Measurements from ENCODE around the gene WDPCP.
"Not testable (repeated sequence)": the region's sequence is repeated elsewhere in the genome, so short reads cannot be mapped to it uniquely, and the experiment has no call there.

Gene WDPCP

DNA sequence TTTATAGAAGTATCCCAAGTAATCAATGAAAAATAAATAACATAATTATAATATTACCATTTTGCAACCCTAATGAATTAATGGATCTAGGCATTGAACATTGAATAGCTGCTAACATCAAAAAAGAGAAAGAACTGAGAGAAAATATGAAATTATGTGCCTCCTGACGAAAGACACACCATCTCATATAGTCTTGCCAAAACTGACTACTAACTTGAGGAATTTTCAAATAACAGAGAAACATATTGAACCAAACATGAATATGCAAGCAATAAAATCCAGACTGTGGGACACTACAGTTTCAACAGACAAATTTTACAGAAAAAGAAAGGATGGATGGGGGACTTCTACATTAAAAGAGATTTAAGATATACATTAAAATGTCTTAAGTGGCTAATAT lies 165.7 kb downstream of the WDPCP start:
- no peak for TF ChIP-seq CTCF (IDR thresholded peaks at IDR 0.05; ENCODE audit: control insufficient read depth, insufficient read depth, low read depth, low read length, missing control alignments)
- no peak for DNase-seq (ENCODE audit: low read depth)

GRCh38 chr2:63408530-63408929 lies 179.7 kb downstream of the WDPCP start:
- DNase-seq (ENCODE audit: low read depth) = no peak
- no peak for TF ChIP-seq CTCF (IDR thresholded peaks at IDR 0.05; ENCODE audit: control insufficient read depth, insufficient read depth, low read depth, low read length, missing control alignments)
- no peak overlapping the region for H3K4me3 ChIP-seq (ENCODE audit: control insufficient read depth, low read depth, low read length)

More for the DNA sequence above, 165.7 kb downstream of the WDPCP start:
- H3K4me3 ChIP-seq (ENCODE audit: control insufficient read depth, low read depth, low read length) = no peak overlapping the region

GRCh38 chr2:63406641-63407040 lies 181.6 kb downstream of the WDPCP start:
- no peak for DNase-seq (ENCODE audit: low read depth)
- no peak overlapping the region for H3K4me3 ChIP-seq (ENCODE audit: control insufficient read depth, low read depth, low read length)
- TF ChIP-seq CTCF (IDR thresholded peaks at IDR 0.05; ENCODE audit: control insufficient read depth, insufficient read depth, low read depth, low read length, missing control alignments) = no peak

- DNase-seq (ENCODE audit: low read depth) = no peak
- no peak for TF ChIP-seq CTCF (IDR thresholded peaks at IDR 0.05; ENCODE audit: control insufficient read depth, insufficient read depth, low read depth, low read length, missing control alignments)
- no peak overlapping the region for H3K4me3 ChIP-seq (ENCODE audit: control insufficient read depth, low read depth, low read length)
Observed at GRCh38 chr2:63403820-63404219, 184.5 kb downstream of the WDPCP start.

GRCh38 chr2:63402889-63403288 lies 185.4 kb downstream of the WDPCP start:
- DNase-seq (ENCODE audit: low read depth); H3K4me3 ChIP-seq (ENCODE audit: control insufficient read depth, low read depth, low read length): not testable (repeated sequence)

- TF ChIP-seq CTCF (IDR thresholded peaks at IDR 0.05; ENCODE audit: control insufficient read depth, insufficient read depth, low read depth, low read length, missing control alignments) = no peak
- no peak for DNase-seq (ENCODE audit: low read depth)
- no peak overlapping the region for H3K4me3 ChIP-seq (ENCODE audit: control insufficient read depth, low read depth, low read length)
Observed at GRCh38 chr2:63399156-63399555, 189.1 kb downstream of the WDPCP start.

GRCh38 chr2:63379451-63379850 lies 208.8 kb downstream of the WDPCP start:
- no peak for TF ChIP-seq CTCF (IDR thresholded peaks at IDR 0.05; ENCODE audit: control insufficient read depth, insufficient read depth, low read depth, low read length, missing control alignments)
- no peak overlapping the region for H3K4me3 ChIP-seq (ENCODE audit: control insufficient read depth, low read depth, low read length)
- DNase-seq (ENCODE audit: low read depth) = no peak
